ENCODE data around the gene TDRD1. TPM values are rescaled to one million over a fixed set of nuclear protein-coding genes. Genes with fewer than 3 reads are reported as not detected.

The TDRD1 gene
- total RNA-seq, 4 donors from 2014 or later, result 0.17 to 0.42 (median 0.40) TPM; not detected in 1

DNA sequence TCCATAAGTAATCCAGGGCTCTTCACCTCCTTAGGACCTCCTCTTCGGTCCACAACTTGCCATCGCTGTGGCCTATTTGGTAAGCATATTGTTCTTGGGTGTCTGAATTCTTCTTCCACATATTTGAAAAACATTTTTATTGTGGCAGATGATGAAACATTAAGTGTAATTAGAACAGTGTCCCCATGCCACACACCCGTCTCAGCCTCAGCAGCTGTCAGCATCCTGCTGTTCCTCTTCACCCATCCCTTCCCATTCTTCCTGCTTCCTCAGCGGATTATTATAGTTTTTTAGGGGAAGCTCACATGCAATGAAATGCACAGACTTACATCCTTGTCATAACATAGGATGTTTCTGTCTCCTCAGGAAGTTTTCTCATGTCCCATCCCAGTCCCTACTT lies 20.1 kb downstream of the TDRD1 start:
- TF ChIP-seq POLR2A (IDR thresholded peaks at IDR 0.05) (no peak), EP300 (IDR thresholded peaks at IDR 0.05) (no peak)
- TF ChIP-seq, protein P1, sequence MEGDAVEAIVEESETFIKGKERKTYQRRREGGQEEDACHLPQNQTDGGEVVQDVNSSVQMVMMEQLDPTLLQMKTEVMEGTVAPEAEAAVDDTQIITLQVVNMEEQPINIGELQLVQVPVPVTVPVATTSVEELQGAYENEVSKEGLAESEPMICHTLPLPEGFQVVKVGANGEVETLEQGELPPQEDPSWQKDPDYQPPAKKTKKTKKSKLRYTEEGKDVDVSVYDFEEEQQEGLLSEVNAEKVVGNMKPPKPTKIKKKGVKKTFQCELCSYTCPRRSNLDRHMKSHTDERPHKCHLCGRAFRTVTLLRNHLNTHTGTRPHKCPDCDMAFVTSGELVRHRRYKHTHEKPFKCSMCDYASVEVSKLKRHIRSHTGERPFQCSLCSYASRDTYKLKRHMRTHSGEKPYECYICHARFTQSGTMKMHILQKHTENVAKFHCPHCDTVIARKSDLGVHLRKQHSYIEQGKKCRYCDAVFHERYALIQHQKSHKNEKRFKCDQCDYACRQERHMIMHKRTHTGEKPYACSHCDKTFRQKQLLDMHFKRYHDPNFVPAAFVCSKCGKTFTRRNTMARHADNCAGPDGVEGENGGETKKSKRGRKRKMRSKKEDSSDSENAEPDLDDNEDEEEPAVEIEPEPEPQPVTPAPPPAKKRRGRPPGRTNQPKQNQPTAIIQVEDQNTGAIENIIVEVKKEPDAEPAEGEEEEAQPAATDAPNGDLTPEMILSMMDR (IDR thresholded peaks at IDR 0.05), result no peak
- Histone ChIP-seq H3K4me3 (no peak overlapping the region), H3K27me3 (no peaks in the 10 kb centered on the region), H3K27ac (no peak overlapping the region), H3K36me3 (no peaks in the 10 kb centered on the region), H3K4me1 (no peaks in the 10 kb centered on the region), H3K9me3 (no peaks in the 10 kb centered on the region)
- WGBS, result 84% methylated on average over 4 of the region's 4 CpGs
- no peak for DNase-seq (ENCODE audit: low spot score in 2 of 2)

GRCh38 chr10:114202812-114203211 lies 23.7 kb downstream of the TDRD1 start:
- WGBS, result 91% methylated on average over 3 of the region's 3 CpGs

GRCh38 chr10:114206902-114207301 lies 27.7 kb downstream of the TDRD1 start:
- H3K27ac ChIP-seq, result no peak overlapping the region
- H3K4me1 ChIP-seq, result no peaks in the 10 kb centered on the region
- no peaks in the 10 kb centered on the region for H3K27me3 ChIP-seq
- no peak for DNase-seq (ENCODE audit: low spot score in 2 of 2)
- H3K4me3 ChIP-seq, result no peak overlapping the region
- TF ChIP-seq POLR2A (IDR thresholded peaks at IDR 0.05) (no peak), EP300 (IDR thresholded peaks at IDR 0.05) (no peak)
- WGBS, result 87% methylated on average over 2 of the region's 2 CpGs
- H3K36me3 ChIP-seq, result no peaks in the 10 kb centered on the region
- H3K9me3 ChIP-seq, result no peaks in the 10 kb centered on the region

More at GRCh38 chr10:114202812-114203211, 23.7 kb downstream of the TDRD1 start:
- no peaks in the 10 kb centered on the region for H3K9me3 ChIP-seq
- no peaks in the 10 kb centered on the region for H3K4me1 ChIP-seq
- no peaks in the 10 kb centered on the region for H3K27me3 ChIP-seq
- H3K27ac ChIP-seq, result no peak overlapping the region
- TF ChIP-seq POLR2A (IDR thresholded peaks at IDR 0.05) (no peak), EP300 (IDR thresholded peaks at IDR 0.05) (no peak), POLR2AphosphoS5 (IDR thresholded peaks at IDR 0.05) (no peak)
- TF ChIP-seq, protein P1 (IDR thresholded peaks at IDR 0.05), result no peak
- no peak overlapping the region for H3K4me3 ChIP-seq
- no peak for DNase-seq (ENCODE audit: low spot score in 2 of 2)
- no peaks in the 10 kb centered on the region for H3K36me3 ChIP-seq

DNA sequence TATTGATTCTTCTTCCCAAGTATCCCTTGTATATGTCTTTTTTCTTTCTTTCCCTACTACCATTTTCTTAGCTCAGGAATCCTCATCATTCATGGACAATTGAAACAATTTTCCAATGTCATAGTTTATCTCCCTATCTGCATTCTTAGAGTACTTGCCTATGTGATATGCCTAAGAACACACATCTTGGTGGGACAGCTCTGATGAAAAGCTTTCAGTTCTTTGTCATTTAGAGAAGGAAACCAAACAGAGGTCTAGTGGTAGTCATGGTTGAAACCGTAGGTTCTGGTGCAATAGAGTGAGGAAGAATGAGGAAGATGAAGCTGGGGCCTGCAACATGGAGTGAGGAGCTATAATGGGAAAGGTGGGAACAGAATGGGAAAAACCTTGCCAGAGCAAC lies 28.2 kb downstream of the TDRD1 start:
- Histone ChIP-seq H3K4me3 (no peak overlapping the region), H3K27ac (no peak overlapping the region), H3K9me3 (no peaks in the 10 kb centered on the region), H3K36me3 (no peaks in the 10 kb centered on the region), H3K27me3 (no peaks in the 10 kb centered on the region), H3K4me1 (no peaks in the 10 kb centered on the region)
- no peak for DNase-seq (ENCODE audit: low spot score in 2 of 2)
- 87% methylated on average over 1 of the region's 1 CpG for WGBS
- TF ChIP-seq, protein P1 (IDR thresholded peaks at IDR 0.05), result no peak
- TF ChIP-seq EP300 (IDR thresholded peaks at IDR 0.05) (no peak), POLR2A (IDR thresholded peaks at IDR 0.05) (no peak), POLR2AphosphoS5 (IDR thresholded peaks at IDR 0.05) (no peak)

- no peak for DNase-seq (ENCODE audit: low spot score in 2 of 2)
- 97% methylated on average over 2 of the region's 2 CpGs for WGBS
- H3K27ac ChIP-seq, result no peak overlapping the region
- no peak overlapping the region for H3K4me3 ChIP-seq
- TF ChIP-seq POLR2AphosphoS5 (IDR thresholded peaks at IDR 0.05) (no peak), POLR2A (IDR thresholded peaks at IDR 0.05) (no peak), EP300 (IDR thresholded peaks at IDR 0.05) (no peak)
- no peaks in the 10 kb centered on the region for H3K9me3 ChIP-seq
- no peaks in the 10 kb centered on the region for H3K36me3 ChIP-seq
- no peaks in the 10 kb centered on the region for H3K27me3 ChIP-seq
- H3K4me1 ChIP-seq, result no peaks in the 10 kb centered on the region
Observed at GRCh38 chr10:114208351-114208750, 29.2 kb downstream of the TDRD1 start.

- DNase-seq (ENCODE audit: low spot score in 2 of 2), result no peak
- no peak overlapping the region for H3K27ac ChIP-seq
- 81% methylated on average over 2 of the region's 2 CpGs for WGBS
- no peaks in the 10 kb centered on the region for H3K9me3 ChIP-seq
- TF ChIP-seq EP300 (IDR thresholded peaks at IDR 0.05) (no peak), POLR2A (IDR thresholded peaks at IDR 0.05) (no peak), POLR2AphosphoS5 (IDR thresholded peaks at IDR 0.05) (no peak)
- TF ChIP-seq, protein P1 (IDR thresholded peaks at IDR 0.05), result no peak
- H3K4me1 ChIP-seq, result no peaks in the 10 kb centered on the region
- no peaks in the 10 kb centered on the region for H3K36me3 ChIP-seq
- H3K4me3 ChIP-seq, result no peak overlapping the region
- no peaks in the 10 kb centered on the region for H3K27me3 ChIP-seq
Observed at GRCh38 chr10:114212153-114212552, 33.0 kb downstream of the TDRD1 start.

Data from suprapubic skin (tissue), 4 donors.